ENCODE data around the gene SGK1.
"Not testable (repeated sequence)": the region's sequence is repeated elsewhere in the genome, so short reads cannot be mapped to it uniquely, and the experiment has no call there.

SGK1 gene

DNA sequence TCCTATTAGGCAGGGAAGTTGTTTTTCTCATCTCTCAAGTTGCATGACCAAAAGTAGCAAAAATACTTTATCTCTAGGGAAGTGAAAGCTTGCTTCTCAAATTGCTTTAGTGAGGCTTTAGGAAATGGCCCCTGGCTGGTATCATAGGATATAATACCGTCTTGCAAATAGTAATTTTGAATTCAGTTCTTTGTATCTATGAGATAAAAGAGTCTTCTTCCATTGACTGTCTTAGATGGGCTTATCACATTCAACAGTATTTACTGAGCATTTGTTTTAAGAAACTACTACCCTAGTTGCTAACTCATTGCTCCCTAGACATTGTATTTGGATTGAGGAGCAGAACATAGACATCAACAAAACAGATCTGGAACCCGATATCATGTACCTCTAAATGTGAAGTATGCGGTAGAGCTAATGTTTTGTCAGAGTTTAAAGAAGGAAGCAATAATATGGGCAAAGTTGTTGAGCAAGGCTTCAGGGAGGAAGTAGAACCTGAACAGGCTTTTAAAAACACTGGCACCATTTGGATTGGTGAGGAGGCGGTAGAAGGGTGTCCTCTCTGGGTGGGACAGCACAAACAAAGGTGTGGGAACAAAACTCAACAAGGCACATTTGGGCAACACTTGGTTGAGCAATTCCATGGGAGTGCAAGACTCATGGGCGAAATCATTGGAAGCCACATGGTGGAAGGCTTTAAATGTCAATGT, 101.5 kb downstream of the SGK1 start:
- DNase-seq, result no peak

DNA sequence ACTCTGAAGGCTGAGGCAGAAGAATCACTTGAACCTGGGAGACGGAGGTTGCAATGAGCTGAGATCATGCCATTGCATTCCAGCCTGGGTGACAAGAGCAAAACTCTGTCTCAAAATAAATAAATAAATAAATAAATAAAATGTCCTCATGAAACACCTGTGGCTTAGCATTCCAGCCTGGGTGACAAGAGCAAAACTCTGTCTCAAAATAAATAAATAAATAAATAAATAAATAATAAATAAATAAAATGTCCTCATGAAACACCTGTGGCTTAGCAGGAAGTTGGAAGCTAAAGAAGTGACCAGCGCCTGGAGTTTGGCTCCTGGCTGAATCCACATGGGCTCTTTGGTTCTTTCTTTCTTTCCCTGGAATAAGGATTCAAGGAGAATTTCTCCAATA, 104.5 kb downstream of the SGK1 start:
- not testable (repeated sequence) for DNase-seq

DNA sequence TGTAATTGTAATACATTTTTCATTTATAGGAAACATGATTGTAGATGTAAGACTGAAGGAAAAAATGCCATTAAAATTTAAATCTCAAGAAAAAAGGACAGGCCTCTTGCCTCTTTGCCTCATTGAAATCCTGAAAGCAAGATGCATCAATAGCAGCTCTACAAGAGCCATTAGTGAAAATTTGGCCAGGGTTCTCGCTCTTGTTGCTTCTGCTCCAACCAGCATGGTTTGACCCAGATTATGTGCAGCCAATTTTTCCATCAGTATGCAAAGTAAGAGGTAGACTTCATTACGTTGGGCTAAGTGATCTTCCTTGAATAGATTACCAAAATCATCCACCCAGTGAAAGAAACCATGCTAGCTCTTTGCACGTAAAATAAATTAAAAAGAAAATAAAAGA, 106.6 kb downstream of the SGK1 start:
- no peak for DNase-seq

DNA sequence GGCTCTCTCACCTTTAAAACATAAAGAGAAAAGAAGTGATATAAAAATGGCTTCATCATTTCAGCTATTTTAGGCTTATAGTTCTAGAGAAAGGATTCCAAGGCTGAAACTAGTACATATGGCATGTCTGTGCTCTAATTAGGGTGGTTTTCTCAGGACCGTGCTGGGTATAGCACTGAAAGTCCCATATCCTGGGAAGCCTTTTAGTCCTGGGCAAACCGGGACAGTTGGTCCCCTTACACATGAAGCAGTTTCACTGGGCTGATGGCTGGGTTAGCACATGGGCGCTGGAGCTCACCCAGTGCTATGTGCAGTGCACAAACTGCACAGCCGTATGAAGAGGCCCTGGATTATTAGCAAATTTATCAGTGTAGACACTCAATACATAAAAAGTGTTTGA, 110.5 kb downstream of the SGK1 start:
- no peak for DNase-seq

DNA sequence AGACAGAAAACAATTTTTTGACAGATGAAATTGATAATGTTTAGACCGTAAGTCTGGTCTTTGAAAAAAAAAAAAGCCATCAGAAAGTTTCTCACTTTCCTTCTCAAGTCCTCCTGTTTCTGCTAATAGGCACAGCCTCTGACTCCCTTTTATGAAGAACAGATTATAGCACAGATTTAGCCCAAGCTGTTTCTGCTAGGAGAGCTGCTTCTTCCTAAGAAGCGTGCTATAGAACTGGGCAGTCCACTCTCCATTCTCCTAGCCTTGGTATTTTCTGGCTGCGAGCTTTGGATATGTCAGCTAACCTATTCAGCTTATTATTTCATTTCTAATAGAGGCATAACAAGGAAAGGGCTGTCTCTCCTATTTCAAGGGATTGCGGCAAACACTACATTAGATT, 112.5 kb downstream of the SGK1 start:
- DNase-seq, result no peak

- not testable (repeated sequence) for DNase-seq
Observed at GRCh38 chr6:134204759-134205158, 113.2 kb downstream of the SGK1 start.

- DNase-seq, result no peak
Observed at GRCh38 chr6:134204031-134204430, 113.9 kb downstream of the SGK1 start.

DNA sequence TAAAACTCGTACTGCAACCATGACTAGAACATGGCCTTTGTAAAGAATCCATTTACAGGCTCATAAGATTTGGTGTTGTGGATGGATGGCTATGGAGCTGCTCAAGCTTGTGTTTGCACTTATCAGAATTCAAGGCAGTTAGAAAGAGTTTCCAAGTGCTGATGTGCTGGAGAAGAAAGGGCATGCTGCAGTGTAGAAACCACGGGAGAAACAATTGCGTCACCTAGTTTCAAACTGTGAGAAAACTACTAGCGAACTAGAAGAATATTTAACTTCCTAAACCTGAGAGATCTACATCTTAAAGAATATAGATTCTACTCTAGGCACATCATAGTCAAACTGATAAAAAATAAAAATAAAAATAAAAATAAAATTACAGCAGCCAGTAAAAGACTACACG, 116.2 kb downstream of the SGK1 start:
- DNase-seq, result no peak

GRCh38 chr6:134199848-134200606, 117.9 kb downstream of the SGK1 start:
- DNase-seq, result no peak

GRCh38 chr6:134198093-134198492, 119.8 kb downstream of the SGK1 start:
- no peak for DNase-seq

- DNase-seq, result not testable (repeated sequence)
Observed at GRCh38 chr6:134197685-134198084, 120.2 kb downstream of the SGK1 start.

- DNase-seq, result no peak
Observed at GRCh38 chr6:134196568-134197193, 121.2 kb downstream of the SGK1 start.

- DNase-seq, result no peak
Observed at GRCh38 chr6:134195985-134196384, 121.9 kb downstream of the SGK1 start.

DNA sequence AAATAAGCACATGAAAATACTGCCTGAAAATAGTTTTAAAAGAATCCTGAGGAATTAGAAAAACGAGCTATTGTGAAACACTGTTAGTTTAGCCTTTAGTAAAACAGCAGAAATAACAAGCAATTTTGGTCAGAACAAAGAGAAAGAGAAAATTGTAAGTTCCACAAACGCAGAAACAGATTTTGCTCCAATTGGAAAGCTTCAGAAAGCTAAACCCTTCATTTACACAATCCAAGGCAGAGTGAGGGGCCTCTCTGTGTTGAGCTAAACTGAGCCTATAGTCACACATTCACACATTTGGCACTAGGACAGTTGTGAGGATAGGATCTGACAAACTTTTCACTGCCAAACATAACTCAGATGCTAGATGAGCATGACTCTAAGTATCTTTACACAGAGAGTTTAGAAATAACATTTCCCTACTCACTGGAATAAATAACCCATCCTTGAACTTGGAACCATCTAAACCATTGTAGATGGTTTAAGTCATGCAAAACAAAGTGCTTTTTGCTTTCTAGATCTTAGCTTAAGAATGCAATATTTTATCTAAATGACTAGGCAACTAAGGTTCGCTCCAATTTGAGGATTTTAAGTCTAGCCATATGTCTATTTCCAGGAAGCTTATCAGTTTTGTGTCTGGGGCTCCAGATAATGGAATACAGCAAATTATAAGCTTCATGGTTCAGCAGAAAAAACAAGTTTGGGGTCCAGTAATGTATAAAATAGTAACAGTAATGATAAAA, 122.6 kb downstream of the SGK1 start:
- no peak for DNase-seq

GRCh38 chr6:134193536-134194498, 124.1 kb downstream of the SGK1 start:
- no peak for DNase-seq

DNA sequence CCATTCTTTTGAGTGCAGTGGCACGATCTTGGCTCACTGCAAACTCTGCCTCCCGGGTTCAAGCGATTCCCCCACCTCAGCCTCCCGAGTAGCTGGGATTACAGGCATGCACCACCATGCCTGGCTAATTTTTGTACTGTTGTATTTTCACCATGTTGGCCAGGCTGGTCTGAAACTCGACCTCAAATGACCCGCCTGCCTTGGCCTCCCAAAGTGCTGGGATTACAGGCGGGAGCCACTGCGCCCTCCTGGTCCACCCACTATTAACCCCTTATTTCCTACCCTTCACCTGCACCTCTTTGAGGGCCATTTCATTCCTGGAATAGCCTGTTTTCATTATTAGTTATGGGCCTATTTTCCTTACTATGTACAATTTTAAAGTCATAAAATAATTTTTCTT, 125.3 kb downstream of the SGK1 start:
- DNase-seq, result not testable (repeated sequence)

- DNase-seq, result no peak
Observed at GRCh38 chr6:134190883-134191282, 127.0 kb downstream of the SGK1 start.

- no peak for DNase-seq
Observed at GRCh38 chr6:134187751-134188150, 130.2 kb downstream of the SGK1 start.

DNA sequence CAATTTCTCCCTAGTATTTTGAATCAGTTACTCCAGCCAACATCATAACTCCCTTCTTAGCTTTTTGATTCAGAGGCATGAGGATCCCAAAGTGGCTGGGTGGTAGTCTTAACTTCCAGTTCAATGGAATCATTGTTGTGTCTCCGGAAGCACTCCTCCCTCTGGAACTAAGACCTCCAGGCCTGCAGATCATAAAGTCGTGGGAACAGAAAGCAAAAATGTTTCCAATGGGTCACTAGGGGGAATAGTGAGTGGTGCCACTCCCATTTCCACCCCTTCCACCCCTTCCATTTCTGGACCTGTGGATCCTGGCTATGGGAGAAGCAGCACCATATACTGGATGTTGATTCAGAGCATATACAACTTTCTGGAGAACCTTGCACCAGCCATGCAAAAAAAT, 130.8 kb downstream of the SGK1 start:
- DNase-seq, result no peak

- no peak for DNase-seq
Observed at GRCh38 chr6:134186355-134186754, 131.6 kb downstream of the SGK1 start.

- DNase-seq, result no peak
Observed at GRCh38 chr6:134185277-134185676, 132.6 kb downstream of the SGK1 start.

DNA sequence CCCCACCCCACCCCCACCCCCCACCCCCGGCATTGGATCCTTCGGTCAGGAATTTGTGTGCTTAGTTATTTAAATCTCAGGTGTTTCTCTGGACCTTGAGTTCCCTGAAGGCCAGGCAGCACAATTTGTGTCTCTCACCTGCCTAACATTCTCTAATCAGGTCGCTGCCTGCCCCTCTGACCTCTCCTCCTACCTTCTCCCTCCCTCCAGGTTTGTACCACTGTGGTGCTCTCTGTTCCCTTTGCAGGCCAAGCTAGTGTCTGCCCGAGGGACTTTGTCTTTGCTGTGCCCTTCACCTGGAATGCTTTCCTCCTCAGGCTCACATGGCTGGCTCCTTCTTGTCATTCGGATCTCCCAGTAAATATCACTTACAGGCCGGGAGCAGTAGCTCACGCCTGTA, 134.1 kb downstream of the SGK1 start:
- DNase-seq, result no peak
